Activated naive CD4-positive, alpha-beta T cell treated with anti-CD3 and anti-CD28 coated beads, Interleukin-2, amount 10 ng/mL, durations not matched to agents 5 hours and 36 hours (primary cell): ENCODE measurements around the gene CENPVL2. TPM values are rescaled to one million over a fixed set of nuclear protein-coding genes. Genes with fewer than 3 reads are reported as not detected.

Experiments used
- total RNA-seq, 2 experiments: library from RNA; stranded (reverse); gene quantifications; one replicate each; pipeline ENCODE4 v1.2.3, GENCODE V29; 2021

Gene CENPVL2
- total RNA-seq: not detected

DNA sequence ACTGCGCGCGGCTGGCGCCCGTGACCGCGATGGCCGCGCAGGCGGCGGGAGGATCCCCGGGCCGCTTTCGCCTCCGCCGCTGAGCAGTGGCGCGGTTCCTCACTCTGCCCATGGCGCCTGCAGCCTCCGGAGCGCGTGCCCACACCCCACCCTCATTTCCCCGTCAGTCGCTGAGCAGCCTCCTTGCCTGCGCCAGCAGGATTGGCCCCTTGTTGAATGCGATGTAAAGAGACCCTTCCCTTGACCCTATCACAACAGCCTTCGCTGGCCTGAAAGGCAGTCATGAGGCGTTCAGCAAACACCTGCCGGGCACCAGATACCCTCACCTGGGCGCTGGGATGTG lies at the start of gene CENPVL2:
TSS of gene CENPVL2 (minus strand) at position 112 of the 343 bp plus-strand sequence. CDS start at position 112, 0 bp downstream.

DNA sequence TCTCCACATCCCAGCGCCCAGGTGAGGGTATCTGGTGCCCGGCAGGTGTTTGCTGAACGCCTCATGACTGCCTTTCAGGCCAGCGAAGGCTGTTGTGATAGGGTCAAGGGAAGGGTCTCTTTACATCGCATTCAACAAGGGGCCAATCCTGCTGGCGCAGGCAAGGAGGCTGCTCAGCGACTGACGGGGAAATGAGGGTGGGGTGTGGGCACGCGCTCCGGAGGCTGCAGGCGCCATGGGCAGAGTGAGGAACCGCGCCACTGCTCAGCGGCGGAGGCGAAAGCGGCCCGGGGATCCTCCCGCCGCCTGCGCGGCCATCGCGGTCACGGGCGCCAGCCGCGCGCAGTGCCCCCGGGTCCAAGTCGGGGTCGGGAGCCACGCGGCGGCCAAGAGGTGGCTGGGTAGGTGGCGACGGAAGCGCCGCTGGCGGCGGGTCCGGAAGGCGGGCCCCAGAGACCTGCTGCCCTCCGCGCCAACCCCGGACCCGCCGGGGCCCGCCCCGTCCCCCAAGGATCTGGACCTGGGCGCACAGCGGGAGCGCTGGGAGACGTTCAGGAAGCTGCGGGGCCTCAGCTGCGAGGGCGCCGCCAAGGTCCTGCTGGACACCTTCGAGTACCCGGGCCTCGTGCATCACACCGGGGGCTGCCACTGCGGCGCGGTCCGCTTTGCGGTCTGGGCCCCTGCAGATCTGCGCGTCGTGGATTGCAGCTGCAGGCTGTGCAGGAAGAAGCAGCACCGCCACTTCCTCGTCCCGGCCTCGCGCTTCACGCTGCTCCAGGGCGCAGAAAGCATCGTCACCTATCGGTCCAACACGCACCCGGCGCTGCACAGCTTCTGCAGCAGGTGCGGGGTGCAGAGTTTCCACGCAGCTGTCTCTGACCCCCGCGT lies 27.9 kb upstream of the CENPVL2 start, which contains the start of gene CENPVL1:
TSS of gene CENPVL1 (plus strand) at position 236 of the 888 bp plus-strand sequence. CDS start at position 236, 0 bp downstream.

Other genes starting within 250 kb of the CENPVL2 start
- under 1 TPM; 0.55 to 0.76 TPM for gene NUDT11, start 186.2 kb downstream of the CENPVL2 start, total RNA-seq
- not detected for gene CENPVL3, start 63.9 kb downstream of the CENPVL2 start, total RNA-seq
- not detected for gene CENPVL1, start 27.7 kb upstream of the CENPVL2 start, total RNA-seq
- 10 to 100 TPM; 13.6 to 14.0 TPM for gene GSPT2, start 60.6 kb upstream of the CENPVL2 start, total RNA-seq
- gene MAGED1, start 210.8 kb upstream of the CENPVL2 start, total RNA-seq: 10 to 100 TPM; 35.4 TPM